HG02623 (cell line): ENCODE data around the gene SPTBN1.
A peak's percentile ranks its signal among the peaks of the same experiment; 100 is the strongest.

Experiments used
- ATAC-seq: cut with Tn5 transposase; IDR thresholded peaks from one replicate; pipeline ENCODE4 v1.9.1; 2021; ENCODE audit warnings: moderate library complexity; ENCODE audit not compliant: unreplicated experiment

Gene SPTBN1

DNA sequence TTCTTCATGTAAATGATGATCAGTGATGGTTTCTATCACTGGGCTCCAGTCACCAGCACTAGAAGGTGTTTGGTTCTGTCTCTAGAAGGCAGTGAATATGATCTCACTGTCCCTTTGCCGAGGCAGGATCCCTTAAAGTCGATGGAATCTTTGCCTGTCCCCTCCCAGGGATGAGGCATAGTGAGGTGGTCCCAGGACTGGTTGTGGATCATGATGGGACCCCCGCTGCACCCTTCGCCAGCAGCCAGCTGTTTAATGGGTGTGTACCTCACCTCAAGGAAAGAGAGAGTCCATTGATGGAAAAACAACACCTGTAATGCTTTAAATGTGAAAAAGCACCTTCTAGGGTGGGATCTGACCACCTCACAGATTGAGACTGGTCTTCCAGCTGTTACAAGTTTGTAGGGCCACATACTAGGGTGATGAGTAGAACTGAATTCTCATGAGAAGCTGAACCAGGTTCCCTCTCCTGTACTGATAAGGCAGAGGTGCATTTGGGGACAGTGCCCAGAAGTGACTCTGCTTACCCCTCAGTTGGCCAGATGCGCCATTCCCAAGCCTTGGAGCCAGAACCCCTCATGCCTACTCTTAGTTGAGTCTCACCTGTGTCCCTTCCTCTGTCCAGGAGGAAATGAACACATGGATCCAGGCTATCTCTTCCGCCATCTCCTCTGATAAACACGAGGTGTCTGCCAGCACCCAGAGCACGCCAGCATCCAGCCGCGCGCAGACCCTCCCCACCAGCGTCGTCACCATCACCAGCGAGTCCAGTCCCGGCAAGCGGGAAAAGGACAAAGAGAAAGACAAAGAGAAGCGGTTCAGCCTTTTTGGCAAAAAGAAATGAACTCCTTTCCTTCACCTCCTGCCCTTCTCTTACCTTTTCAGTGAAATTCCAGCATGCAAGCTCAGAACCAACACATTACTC, 211.9 kb downstream of the SPTBN1 start:
- no peak for ATAC-seq

- ATAC-seq, result no peak
Measured at GRCh38 chr2:54668711-54669110, 212.6 kb downstream of the SPTBN1 start.

- no peak for ATAC-seq
Measured at GRCh38 chr2:54669677-54670484, 213.8 kb downstream of the SPTBN1 start.

GRCh38 chr2:54670485-54671009, 214.4 kb downstream of the SPTBN1 start:
- no peak for ATAC-seq

GRCh38 chr2:54671010-54671409, 214.9 kb downstream of the SPTBN1 start:
- no peak for ATAC-seq

DNA sequence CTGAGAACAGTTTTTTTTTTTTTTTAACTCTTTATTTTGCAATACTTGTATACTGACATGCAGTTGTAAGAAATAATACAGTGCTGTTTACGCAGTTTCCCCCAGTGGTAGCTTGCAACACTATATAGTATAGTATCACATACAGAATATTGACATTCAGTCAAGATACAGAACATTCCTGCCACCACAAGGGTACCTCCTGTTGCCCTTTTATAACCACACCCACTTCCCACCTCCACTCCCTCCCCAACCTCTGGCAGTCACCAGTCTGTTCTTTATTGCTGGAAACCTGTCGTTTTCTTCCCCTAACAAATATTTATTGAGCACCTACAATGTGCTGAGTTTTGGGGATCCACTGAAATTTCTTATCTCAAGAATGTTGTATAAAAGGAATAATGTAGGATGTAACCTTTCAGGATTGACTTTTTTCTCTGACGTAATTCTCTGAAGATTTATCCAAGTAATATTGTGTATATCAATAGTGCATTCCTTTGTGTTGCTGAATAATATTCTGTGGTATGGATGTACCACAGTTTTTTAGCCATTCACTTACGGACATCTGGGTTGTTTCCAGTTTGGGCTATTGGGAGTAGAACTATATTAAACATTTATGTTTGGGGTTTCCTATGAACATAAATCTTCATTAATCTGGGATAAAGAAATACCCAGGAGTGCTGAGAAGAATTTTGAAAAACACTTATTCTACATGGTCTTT, 215.9 kb downstream of the SPTBN1 start:
- ATAC-seq, result no peak

- peak; percentile 67 for ATAC-seq
Measured at GRCh38 chr2:54672590-54673456, 216.7 kb downstream of the SPTBN1 start.

GRCh38 chr2:54673501-54673998, 217.4 kb downstream of the SPTBN1 start:
- ATAC-seq, result peak; percentile 36

DNA sequence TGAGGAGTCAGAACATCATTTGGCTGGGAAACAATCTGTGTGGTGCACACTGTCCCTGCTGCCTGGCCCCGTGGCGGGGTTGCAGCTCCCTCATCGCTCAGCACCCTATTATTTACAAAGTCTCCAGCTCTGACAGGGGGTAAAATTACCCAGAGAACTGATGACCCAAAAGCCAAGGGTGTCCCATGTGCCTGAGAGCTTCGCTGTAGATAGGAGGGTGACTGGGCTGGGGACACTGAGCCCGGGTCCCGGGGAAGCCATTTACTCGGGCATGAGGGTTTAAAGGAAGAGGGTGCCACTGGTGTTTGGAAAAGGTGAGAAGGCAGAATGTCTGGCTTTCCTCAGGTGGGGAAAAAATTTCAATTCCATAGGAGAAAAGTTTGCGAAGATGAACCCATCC, 219.2 kb downstream of the SPTBN1 start:
- ATAC-seq, result no peak

DNA sequence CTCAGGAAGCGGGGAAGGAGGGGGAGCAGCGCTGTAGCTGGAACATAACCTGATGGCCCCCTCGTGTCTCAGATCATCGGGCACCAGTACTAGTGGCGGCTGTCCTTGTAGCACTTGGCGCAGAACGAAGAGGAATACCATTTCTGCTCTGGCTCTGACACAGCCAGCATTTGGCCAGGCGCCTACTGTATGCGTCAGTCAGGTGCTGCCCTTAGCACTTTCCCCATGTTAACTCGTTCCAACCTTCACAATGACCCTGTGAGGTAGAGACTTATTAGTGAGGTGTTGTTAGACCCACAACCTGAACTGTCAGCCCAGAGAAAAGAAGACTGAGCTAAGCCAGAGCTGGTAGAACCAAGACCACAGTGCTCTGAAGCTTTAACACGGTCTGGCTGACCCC, 219.6 kb downstream of the SPTBN1 start:
- ATAC-seq, result no peak

GRCh38 chr2:54676656-54677055, 220.5 kb downstream of the SPTBN1 start:
- no peak for ATAC-seq

- no peak for ATAC-seq
Measured at GRCh38 chr2:54677476-54678265, 221.5 kb downstream of the SPTBN1 start.

DNA sequence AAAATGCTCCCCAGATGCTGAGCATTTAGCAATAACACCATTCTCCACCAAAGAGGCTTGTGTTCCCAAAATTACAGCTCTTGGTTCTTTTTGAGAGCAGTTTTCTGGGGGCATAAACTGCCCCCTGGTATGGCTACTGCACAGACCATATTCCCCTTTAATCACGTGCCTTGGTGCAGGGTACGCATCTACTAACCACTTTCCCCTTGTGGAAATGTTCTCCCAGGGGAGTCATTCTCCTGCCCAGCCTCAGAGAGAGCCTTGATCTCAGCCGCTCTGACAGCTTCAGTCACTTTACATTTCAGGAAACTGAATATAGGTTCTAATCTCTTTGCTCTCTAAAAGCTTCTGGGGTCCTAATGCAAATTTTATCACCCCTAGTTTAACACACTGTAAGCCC, 222.6 kb downstream of the SPTBN1 start:
- ATAC-seq, result no peak

GRCh38 chr2:54680397-54681041, 224.4 kb downstream of the SPTBN1 start:
- ATAC-seq, result peak; percentile 73

DNA sequence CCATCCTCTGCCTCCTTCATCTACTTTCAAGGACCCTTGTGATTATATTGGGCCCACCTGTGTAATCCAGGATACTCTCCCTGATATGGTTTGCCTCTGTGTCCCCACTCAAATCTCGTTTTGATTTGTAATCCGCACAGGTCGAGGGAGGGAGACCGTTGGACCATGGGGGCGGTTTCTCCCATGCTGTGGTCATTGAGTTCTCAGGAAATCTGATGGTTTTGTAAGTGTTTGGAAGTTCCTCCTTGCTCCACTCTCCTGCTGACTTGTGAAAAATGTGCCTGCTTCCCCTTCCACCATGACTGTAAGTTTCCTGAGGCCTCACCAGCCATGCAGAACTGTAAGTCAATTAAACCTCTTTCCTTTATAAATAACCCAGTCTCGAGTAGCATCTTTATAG, 225.3 kb downstream of the SPTBN1 start:
- ATAC-seq, result no peak

DNA sequence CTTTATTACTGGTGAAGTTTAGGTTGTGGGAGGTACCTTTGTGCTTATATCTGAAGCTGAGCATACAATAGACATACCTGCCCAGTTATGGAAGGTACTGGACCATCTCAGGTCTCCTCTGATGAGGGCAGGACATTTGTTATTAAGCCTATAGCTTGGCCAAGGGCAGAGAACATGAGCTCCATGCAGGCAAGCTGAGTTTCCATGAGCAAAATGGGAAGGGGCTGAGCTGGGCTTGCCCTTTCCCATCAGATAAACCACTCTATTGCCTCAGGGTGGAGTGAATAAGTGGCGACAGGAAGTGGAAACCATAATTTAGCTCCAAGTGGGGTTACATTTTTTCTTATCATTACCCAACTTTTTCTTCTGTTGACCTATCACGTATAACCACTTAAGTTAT, 227.5 kb downstream of the SPTBN1 start:
- ATAC-seq, result no peak

GRCh38 chr2:54685263-54685775, 229.2 kb downstream of the SPTBN1 start:
- no peak for ATAC-seq

- no peak for ATAC-seq
Measured at GRCh38 chr2:54687595-54688152, 231.5 kb downstream of the SPTBN1 start.
